Dermis microvascular lymphatic vessel endothelial cell (primary cell): Measurements from ENCODE around the gene TNIP1. TPM values are rescaled to one million over a fixed set of nuclear protein-coding genes. Genes with fewer than 3 reads are reported as not detected.

Experiments used
- DNase-seq, 2 donors: peaks; one replicate each; pipeline versions ENCODE4 v3.0.0 to v3.0.0-alpha.2; 2010; ENCODE audit warnings: low read depth in 2 of 2
- total RNA-seq: library from RNA; depleted of rRNA; stranded (reverse); fragments of >200 nt; gene quantifications from 2 replicates; pipeline ENCODE4 v1.2.1, GENCODE V29; 2014

The TNIP1 gene
- total RNA-seq, 1 donor from 2014 or later, result 69.1 TPM

- DNase-seq, result no peak
Observed at GRCh38 chr5:151105561-151105960, 24.7 kb upstream of the TNIP1 start.

GRCh38 chr5:151104795-151105194 lies 24.0 kb upstream of the TNIP1 start:
- DNase-seq, result no peak

- DNase-seq, result no peak
Observed at GRCh38 chr5:151101746-151102145, 20.9 kb upstream of the TNIP1 start.

GRCh38 chr5:151101151-151101550 lies 20.3 kb upstream of the TNIP1 start:
- DNase-seq, result no peak

GRCh38 chr5:151100681-151101080 lies 19.8 kb upstream of the TNIP1 start:
- DNase-seq, result no peak

- no peak for DNase-seq
Observed at GRCh38 chr5:151098768-151099121, 17.9 kb upstream of the TNIP1 start.

GRCh38 chr5:151097820-151098767 lies 17.3 kb upstream of the TNIP1 start:
- DNase-seq, result no peak

GRCh38 chr5:151097061-151097460 lies 16.2 kb upstream of the TNIP1 start:
- DNase-seq, result no peak

- DNase-seq, result no peak
Observed at GRCh38 chr5:151096001-151096373, 15.2 kb upstream of the TNIP1 start.

GRCh38 chr5:151095341-151096000 lies 14.6 kb upstream of the TNIP1 start:
- peak in 1 of 2 donors; percentile 37 for DNase-seq

GRCh38 chr5:151094852-151095245 lies 14.0 kb upstream of the TNIP1 start:
- no peak for DNase-seq

- peak in 1 of 2 donors; percentile 58 for DNase-seq
Observed at GRCh38 chr5:151094030-151094851, 13.4 kb upstream of the TNIP1 start.

- DNase-seq, result no peak
Observed at GRCh38 chr5:151093476-151093889, 12.6 kb upstream of the TNIP1 start.

GRCh38 chr5:151092762-151093161 lies 11.9 kb upstream of the TNIP1 start:
- DNase-seq, result peak in 1 of 2 donors; percentile 55

GRCh38 chr5:151089726-151090125 lies 8.9 kb upstream of the TNIP1 start:
- no peak for DNase-seq

GRCh38 chr5:151088986-151089385 lies 8.2 kb upstream of the TNIP1 start:
- DNase-seq, result peak in 1 of 2 donors; percentile 51

GRCh38 chr5:151087486-151087885 lies 6.7 kb upstream of the TNIP1 start:
- no peak for DNase-seq

- no peak for DNase-seq
Observed at GRCh38 chr5:151086905-151087360, 6.1 kb upstream of the TNIP1 start.

- DNase-seq, result no peak
Observed at GRCh38 chr5:151086192-151086869, 5.5 kb upstream of the TNIP1 start.

GRCh38 chr5:151085517-151086041 lies 4.7 kb upstream of the TNIP1 start:
- DNase-seq, result peak in 1 of 2 donors; percentile 51

GRCh38 chr5:151084363-151084762 lies 3.5 kb upstream of the TNIP1 start:
- no peak for DNase-seq
